DND-41 (cell line): ENCODE results near the gene CEP170B.
A peak's percentile ranks its signal among the peaks of the same experiment; 100 is the strongest.

Experiments used
- ATAC-seq: fragments of 200-7000 bp; cut with Tn5 transposase; 3 replicates; pipeline ENCODE4 v1.9.1; 2021; ENCODE audit warnings: low read depth; ENCODE audit not compliant: insufficient read depth
- DNase-seq: peaks from one replicate; pipeline ENCODE4 v3.0.0-alpha.2; 2020
- H2AFZ ChIP-seq: 2 replicates; pipeline ENCODE4 v1.6.0; 2012; ENCODE audit warnings: low read depth, low read length
- H3K27ac ChIP-seq: 2 replicates; pipeline ENCODE4 v1.5.1; 2012; ENCODE audit warnings: low read length, inconsistent platforms
- H3K27me3 ChIP-seq: fragments of 200-600 bp; sonication (generic); 2 replicates; pipeline ENCODE4 v1.6.0; 2012; ENCODE audit warnings: low read length, mild to moderate bottlenecking, inconsistent platforms; ENCODE audit not compliant: insufficient read depth, poor library complexity
- H3K36me3 ChIP-seq: 2 replicates; pipeline ENCODE4 v1.5.1; 2012; ENCODE audit warnings: low read length, inconsistent platforms; ENCODE audit not compliant: insufficient read depth
- H3K4me1 ChIP-seq: 2 replicates; pipeline ENCODE4 v1.5.1; 2012; ENCODE audit warnings: mild to moderate bottlenecking, low read length; ENCODE audit not compliant: insufficient read depth
- H3K4me2 ChIP-seq: 2 replicates; pipeline ENCODE4 v1.6.0; 2012; ENCODE audit warnings: mild to moderate bottlenecking, moderate library complexity, low read length, inconsistent platforms; ENCODE audit not compliant: insufficient read depth
- H3K4me3 ChIP-seq, 2 experiments: fragments of 200-600 bp in 1 of 2; shearing (Covaris generic) in 1 of 2; 2 replicates each; pipeline ENCODE4 v1.5.1; 2012 to 2016; ENCODE audit warnings: inconsistent platforms in 2 of 2, low read length in 2 of 2, mild to moderate bottlenecking in 2 of 2, low read depth in 1 of 2, moderate library complexity in 1 of 2
- H3K79me2 ChIP-seq: 2 replicates; pipeline ENCODE4 v1.6.0; 2012; ENCODE audit warnings: low read length, inconsistent platforms; ENCODE audit not compliant: insufficient read depth
- H3K9ac ChIP-seq: 2 replicates; pipeline ENCODE4 v1.6.0; 2012; ENCODE audit warnings: low read depth, mild to moderate bottlenecking, inconsistent platforms, low read length, moderate library complexity
- H3K9me3 ChIP-seq: 2 replicates; pipeline ENCODE4 v1.5.1; 2012; ENCODE audit warnings: low read length, moderate library complexity, mild to moderate bottlenecking, inconsistent platforms; ENCODE audit not compliant: insufficient read depth, severe bottlenecking
- H4K20me1 ChIP-seq: 2 replicates; pipeline ENCODE4 v1.6.0; 2012; ENCODE audit warnings: low read length; ENCODE audit not compliant: insufficient read depth
- CTCF ChIP-seq: IDR thresholded peaks from 2 replicates; pipeline ENCODE4 v1.5.1; 2012; ENCODE audit warnings: borderline replicate concordance, low read length, moderate library complexity, mild to moderate bottlenecking; ENCODE audit not compliant: poor library complexity, severe bottlenecking; ENCODE audit errors: extremely low read depth
- EZH2 ChIP-seq: IDR thresholded peaks from 3 replicates; pipeline ENCODE4 v1.6.1; 2012; ENCODE audit warnings: borderline replicate concordance, low read depth, mild to moderate bottlenecking, moderate library complexity, low read length, inconsistent platforms; ENCODE audit not compliant: severe bottlenecking

The CEP170B gene

GRCh38 chr14:104893435-104894207 is 28.6 kb downstream of the CEP170B start:
- TF ChIP-seq CTCF (no peak), EZH2 (no peak)
- Histone ChIP-seq H3K27ac (no peak overlapping the region), H3K79me2 (no peaks in the 10 kb centered on the region), H3K4me2 (no peak overlapping the region), H3K9me3 (no peaks in the 10 kb centered on the region), H4K20me1 (no peaks in the 10 kb centered on the region; the same call in 1 of the 2 replicates), H3K4me3 (no peak overlapping the region), H3K36me3 (no peaks in the 10 kb centered on the region), H3K9ac (no peak overlapping the region), H3K4me1 (no peaks in the 10 kb centered on the region), H2AFZ (no peak overlapping the region), H3K27me3 (no peaks in the 10 kb centered on the region)
- DNase-seq: no peak
- ATAC-seq: 0 out of 3 replicates have a peak, but pooled peaks have one; percentile 27

GRCh38 chr14:104894331-104895206 is 29.5 kb downstream of the CEP170B start:
- Histone ChIP-seq H3K4me3 (no peak overlapping the region), H3K4me2 (no peak overlapping the region), H3K4me1 (no peaks in the 10 kb centered on the region), H3K27ac (no peak overlapping the region), H4K20me1 (no peaks in the 10 kb centered on the region; the same call in 1 of the 2 replicates), H2AFZ (no peak overlapping the region), H3K9me3 (no peaks in the 10 kb centered on the region), H3K9ac (no peak overlapping the region), H3K36me3 (no peaks in the 10 kb centered on the region), H3K79me2 (no peaks in the 10 kb centered on the region), H3K27me3 (no peaks in the 10 kb centered on the region)
- no peak for ATAC-seq
- DNase-seq: no peak
- TF ChIP-seq EZH2 (no peak), CTCF (no peak)

- H3K27me3 ChIP-seq: no peaks in the 10 kb centered on the region
- TF ChIP-seq CTCF: no peak
- TF ChIP-seq EZH2: no peak
- no peak overlapping the region for H3K4me2 ChIP-seq
Observed at GRCh38 chr14:104895207-104895785, 30.2 kb downstream of the CEP170B start.

More at GRCh38 chr14:104895207-104895785, 30.2 kb downstream of the CEP170B start:
- no peak overlapping the region for H2AFZ ChIP-seq
- no peaks in the 10 kb centered on the region for H3K79me2 ChIP-seq
- DNase-seq (no peak), ATAC-seq (no peak)
- no peaks in the 10 kb centered on the region for H3K36me3 ChIP-seq
- no peak overlapping the region for H3K4me3 ChIP-seq
- no peak overlapping the region for H3K27ac ChIP-seq
- no peaks in the 10 kb centered on the region; the same call in 1 of the 2 replicates for H4K20me1 ChIP-seq
- no peaks in the 10 kb centered on the region for H3K4me1 ChIP-seq
- no peak overlapping the region for H3K9ac ChIP-seq
- no peaks in the 10 kb centered on the region for H3K9me3 ChIP-seq
